GM10266 (cell line): ENCODE data around the gene MBTPS2.

ENCODE experiments used
- DNase-seq: peaks from one replicate; pipeline ENCODE4 v3.0.0; 2012; ENCODE audit errors: extremely low spot score
- TF ChIP-seq, protein P1 (sequence below): IDR thresholded peaks from 2 replicates; pipeline ENCODE4 v1.5.1; 2012; ENCODE audit warnings: mild to moderate bottlenecking, low read depth; ENCODE audit not compliant: control insufficient read depth, insufficient read depth; ENCODE audit errors: missing control alignments

The MBTPS2 gene

DNA sequence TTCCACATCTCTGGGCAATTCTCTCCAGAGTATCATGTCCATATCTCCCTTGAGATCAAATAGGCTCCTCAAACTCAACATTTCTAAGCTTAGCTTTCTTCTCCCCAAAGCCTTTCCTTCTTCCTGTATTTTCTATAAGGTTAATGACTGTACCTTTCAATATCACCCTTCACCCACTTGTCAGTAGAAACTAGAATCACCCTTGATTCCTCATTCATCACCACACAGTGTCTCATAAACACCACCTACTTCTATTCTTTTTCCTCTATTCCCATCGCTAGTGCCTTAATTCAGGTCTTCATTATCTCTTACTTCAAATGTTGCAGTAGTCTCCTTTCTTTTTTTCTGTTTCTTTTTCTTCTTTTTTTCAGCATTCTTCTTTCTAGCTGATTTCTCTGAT lies 72.8 kb downstream of the MBTPS2 start:
- no peak for DNase-seq
- TF ChIP-seq, protein P1, sequence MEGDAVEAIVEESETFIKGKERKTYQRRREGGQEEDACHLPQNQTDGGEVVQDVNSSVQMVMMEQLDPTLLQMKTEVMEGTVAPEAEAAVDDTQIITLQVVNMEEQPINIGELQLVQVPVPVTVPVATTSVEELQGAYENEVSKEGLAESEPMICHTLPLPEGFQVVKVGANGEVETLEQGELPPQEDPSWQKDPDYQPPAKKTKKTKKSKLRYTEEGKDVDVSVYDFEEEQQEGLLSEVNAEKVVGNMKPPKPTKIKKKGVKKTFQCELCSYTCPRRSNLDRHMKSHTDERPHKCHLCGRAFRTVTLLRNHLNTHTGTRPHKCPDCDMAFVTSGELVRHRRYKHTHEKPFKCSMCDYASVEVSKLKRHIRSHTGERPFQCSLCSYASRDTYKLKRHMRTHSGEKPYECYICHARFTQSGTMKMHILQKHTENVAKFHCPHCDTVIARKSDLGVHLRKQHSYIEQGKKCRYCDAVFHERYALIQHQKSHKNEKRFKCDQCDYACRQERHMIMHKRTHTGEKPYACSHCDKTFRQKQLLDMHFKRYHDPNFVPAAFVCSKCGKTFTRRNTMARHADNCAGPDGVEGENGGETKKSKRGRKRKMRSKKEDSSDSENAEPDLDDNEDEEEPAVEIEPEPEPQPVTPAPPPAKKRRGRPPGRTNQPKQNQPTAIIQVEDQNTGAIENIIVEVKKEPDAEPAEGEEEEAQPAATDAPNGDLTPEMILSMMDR, result no peak

DNA sequence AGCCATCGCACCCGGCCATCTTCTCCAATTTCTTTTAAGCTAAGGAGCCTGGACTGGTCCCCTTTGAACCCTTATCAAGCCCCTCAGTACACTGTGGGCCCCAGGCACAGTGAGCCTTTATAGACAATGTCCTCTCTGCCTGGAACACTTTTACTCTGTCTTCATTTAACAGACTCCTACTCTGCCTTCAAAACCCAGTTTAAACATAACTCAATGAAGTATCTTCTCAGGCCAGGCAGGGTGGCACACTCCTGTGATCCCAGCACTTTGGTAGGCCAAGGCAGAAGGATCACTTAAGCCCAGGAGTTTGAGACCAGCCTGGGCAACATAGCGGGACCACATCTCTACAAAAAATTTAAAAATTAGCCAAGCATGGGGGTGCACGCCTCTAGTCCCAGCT lies 73.6 kb downstream of the MBTPS2 start:
- TF ChIP-seq, protein P1, result no peak
- no peak for DNase-seq

DNA sequence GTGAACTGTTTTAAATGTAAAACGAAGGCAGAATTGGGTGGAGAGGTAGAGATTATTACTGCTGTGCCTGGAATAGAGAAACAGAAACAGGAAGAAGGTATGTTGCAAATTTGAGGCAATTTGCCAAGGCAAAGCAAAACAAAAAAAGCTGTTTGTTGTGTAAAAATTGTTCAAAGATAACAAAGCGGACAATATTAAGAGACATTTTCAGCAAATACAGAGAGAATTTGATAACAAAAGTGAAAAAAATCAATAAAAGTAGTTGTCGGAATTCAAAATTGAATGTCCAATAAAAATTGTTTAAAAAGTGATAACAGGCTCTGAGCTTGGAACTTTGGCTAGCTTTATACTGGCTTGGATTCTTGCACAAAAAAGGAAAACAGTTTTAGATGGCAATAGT lies 86.7 kb downstream of the MBTPS2 start:
- TF ChIP-seq, protein P1, result no peak
- DNase-seq, result no peak

DNA sequence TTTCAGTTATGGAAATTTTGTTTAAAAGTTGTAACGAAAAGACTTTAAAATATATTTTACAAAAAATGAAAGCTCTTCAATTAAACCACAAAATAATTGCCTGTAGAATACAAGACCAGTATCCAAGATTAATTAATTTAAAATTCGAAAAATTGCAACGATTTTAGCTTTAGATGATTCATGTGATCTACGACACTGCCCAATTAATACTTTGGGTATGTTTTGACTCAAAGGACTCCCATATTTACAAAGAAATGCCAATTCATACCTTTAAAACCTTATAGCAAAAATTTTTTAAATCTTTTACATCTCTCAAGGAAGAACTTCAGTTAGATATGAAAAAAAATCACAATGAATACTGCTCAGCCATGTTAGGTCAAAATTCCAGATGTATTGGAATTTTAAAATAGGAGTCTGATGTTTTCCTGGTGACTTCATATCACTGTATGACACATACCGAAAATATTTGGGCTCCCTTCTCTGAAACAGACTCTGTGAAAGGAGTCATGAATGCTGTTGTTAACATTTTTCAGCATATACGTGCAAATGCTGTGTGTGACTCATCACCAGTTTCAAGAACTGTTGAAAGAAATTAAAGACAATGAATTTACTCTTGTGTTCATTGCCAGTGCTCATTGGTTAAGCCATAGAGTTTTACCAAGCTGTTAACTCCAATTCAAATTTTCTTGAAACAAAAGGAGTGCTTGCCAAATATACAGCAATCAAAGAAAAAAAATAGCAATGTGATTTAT lies 87.3 kb downstream of the MBTPS2 start:
- DNase-seq, result no peak
- TF ChIP-seq, protein P1, result no peak

DNA sequence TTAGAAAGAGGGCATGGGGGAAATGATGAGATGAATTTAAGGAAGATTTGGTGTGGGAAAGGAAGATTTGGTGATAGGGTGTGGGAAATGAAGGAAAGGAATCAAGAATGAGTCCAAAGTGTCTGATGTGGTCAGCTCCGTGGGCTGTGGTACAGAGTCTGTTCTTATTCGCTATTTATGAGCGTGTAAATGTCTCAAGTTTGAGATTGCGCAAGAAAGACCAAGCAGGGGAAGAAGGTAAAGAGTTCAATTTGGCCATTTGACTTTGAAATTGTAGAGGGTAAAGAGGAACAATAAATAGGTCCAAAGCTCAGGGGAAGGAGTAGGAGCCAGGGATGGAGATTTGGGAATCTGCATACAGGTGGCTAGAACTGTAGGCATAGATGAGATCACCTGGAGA lies 89.8 kb downstream of the MBTPS2 start:
- TF ChIP-seq, protein P1, result no peak
- DNase-seq, result no peak

DNA sequence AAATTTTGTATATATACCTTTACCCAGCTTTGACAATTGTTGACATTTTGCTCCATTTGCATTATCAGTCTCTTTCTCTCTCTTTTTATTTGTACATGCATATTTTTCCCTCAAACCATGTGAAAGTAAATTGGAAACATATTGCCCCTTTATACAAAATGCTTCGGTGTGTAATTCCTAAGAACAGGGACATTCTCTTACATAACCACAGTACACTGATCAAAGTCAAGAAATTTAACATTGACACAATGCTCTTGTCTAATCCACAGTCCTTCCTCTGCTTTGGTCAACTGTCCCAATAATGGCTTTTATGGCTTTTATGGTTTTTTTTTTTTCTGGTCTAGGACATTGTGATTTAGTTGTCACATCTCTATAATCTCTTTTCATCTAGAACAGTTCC lies 91.6 kb downstream of the MBTPS2 start:
- no peak for DNase-seq
- TF ChIP-seq, protein P1, result no peak

DNA sequence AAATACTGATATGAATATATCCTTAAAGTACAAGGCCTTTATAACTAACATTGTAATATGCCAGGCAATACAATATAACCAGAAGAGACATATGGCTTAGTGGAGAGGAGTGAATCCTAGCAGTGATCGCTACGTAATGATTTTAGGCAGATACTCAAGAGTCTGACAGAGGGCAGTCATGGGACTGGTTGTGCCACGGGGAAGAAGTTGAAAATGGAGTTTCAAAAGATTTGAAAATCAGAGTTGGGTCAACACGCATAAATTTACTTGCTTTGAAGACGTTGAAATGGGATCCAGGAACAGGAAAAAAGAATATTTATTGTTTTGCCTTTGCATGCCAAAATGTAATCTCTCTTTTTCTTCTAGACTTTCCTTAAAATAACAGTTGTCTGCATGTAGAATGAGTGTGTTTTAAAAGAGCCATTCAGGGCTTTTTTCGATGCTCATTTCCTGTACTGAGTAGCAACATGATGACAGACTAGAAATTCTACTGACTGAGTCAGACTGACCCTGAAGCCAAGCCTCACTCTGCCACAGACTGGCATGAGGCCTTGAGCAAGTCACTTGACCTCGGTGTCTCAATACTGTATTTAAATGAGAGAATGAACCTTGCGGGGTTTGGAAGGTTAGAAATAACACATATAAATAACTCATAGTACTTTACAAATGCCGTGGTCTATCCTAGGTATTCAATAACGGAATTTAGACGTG lies 93.0 kb downstream of the MBTPS2 start:
- TF ChIP-seq, protein P1, result no peak
- no peak for DNase-seq
